Right renal pelvis (tissue), 4 donors: ENCODE results near the gene TMEM117. TPM values are rescaled to one million over a fixed set of nuclear protein-coding genes. Genes with fewer than 3 reads are reported as not detected.
A peak's percentile ranks its signal among the peaks of the same experiment; 100 is the strongest.

Experiments used
- DNase-seq, 4 donors: peaks; one replicate each; pipeline ENCODE4 v3.0.0-alpha.2; 2013; ENCODE audit warnings: low read depth in 4 of 4, low spot score in 3 of 4, missing footprints in 1 of 4
- polyA plus RNA-seq, 4 donors: library from polyadenylated mRNA; unstranded; fragments of 120-200 nt; gene quantifications; one replicate each; pipeline ENCODE4 v1.2.1, GENCODE V29; 2013; ENCODE audit not compliant: insufficient read length in 4 of 4

TMEM117 gene
- polyA plus RNA-seq, 4 donors, result 12.1 to 16.4 (median 15.2) TPM

DNA sequence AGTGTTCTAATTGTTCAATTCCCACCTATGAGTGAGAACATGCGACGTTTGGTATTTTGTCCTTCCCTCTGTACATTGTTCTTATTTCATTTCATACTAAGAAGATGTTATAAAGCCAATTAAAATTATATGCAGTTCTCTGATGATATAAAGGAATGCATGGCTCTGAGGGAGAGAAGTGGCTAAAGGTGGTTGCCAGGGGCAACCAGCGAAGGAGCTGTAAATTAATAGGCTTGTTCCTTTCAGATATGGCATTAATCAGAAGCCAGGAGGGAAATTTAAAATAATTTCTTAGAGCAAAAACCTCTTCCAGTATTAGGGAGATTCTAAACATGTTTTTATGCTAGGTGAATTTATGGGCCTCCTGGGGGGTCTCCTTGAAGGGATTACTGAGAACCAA is 227.8 kb downstream of the TMEM117 start:
- no peak for DNase-seq

DNA sequence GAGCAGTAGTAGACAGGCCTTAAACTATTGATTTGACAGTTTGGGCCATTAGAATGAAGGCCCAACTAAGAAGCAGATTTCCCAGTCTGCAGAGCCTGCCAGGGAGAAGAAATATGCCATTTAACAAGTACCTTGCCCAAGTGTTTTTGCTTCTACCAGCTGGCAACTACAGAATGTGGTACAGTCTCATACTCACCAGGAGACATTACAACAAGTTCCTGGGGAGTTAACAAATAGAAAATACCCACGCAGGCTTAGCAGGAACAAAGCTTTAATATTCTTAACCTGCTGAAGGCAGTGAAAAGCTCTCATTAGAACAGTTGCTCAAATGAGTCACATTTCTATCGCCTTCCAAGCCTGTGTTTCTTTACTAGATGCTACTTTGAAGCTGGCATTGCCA is 241.0 kb downstream of the TMEM117 start:
- no peak for DNase-seq

DNA sequence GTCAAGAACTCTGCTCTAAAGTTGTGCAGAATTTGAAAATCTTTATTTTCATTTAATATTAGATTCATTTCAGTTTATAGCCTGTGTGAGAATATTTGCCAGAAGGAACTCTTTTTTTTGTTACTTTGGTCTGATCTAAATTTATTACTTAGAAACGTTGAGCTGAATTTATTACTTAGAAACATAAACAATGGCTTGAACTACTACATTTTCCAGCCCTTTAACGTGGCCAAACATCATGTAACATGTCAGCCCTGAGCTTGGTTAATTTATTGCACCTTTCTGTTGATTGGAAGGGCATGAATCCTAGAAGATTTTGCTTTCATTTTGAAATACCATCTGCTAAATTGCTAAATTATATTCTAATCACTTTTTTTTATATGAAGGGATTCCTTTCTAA is 241.4 kb downstream of the TMEM117 start:
- DNase-seq, result peak in 2 of 4 donors; percentile 3 to 5

DNA sequence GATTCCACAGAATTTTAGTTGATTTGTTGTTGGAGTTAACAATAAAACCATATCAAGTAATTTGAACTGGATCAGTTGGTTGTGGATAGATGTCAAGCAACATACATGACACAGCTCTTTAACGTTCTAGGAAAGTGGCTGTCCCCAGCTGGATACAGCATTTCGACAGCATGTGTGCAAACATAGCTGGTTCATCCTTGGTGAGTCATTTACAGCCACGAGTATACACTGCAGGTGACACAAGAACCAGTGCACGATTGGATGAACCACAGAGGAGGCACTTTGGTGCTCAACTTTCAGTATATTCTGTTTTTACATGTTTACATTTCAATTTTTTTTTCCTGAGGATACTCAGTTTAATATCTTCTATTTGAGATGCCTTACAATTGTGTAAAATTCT is 242.4 kb downstream of the TMEM117 start:
- no peak for DNase-seq

DNA sequence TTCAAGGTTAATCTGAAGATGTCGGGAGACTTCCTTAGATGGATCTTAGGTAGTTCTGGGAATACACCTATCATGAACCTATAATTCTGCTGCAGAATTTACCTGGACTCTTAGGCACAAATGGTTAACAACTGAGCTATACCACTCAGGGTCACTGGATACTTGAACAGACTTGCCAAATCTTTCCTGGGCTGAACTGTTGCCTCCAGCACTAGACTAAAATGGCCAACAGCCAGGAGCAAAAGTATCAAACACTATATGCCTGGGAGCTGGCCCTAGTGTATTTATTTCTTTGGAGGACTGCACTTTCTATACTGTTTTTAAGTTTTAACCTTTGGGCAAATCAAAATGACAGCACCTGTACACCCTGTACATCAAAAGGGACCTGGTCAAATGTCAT is 252.8 kb downstream of the TMEM117 start:
- DNase-seq, result no peak

DNA sequence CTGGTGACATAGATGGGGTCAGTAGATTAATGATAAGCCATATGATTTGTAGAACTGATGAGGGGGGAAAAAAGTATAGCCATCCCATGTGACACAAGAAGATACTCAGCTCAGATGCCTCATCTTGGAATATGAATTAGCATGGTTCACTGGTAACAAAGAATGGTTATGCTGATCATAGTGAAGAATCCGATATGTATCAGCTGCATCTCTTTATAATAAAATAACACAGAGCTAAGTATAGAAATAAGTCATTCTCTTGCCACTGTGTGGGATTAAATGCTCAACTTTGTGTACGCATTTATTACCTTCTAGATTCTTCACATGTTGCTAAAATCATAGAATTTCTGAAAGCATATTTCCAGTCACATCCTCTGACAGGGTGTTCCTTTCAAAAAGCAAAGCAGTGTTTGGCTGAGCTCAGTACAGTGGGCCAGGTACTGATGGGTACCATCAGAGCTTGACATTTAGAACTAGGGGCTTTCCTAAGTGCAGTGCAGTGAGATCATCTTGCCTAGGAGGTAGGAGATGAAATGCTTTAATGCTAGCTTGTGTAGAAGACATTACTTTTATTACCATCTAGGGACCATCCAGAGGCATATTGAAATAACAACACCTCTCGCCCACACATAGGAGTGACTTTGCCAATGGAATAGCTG is 256.2 kb downstream of the TMEM117 start:
- no peak for DNase-seq

DNA sequence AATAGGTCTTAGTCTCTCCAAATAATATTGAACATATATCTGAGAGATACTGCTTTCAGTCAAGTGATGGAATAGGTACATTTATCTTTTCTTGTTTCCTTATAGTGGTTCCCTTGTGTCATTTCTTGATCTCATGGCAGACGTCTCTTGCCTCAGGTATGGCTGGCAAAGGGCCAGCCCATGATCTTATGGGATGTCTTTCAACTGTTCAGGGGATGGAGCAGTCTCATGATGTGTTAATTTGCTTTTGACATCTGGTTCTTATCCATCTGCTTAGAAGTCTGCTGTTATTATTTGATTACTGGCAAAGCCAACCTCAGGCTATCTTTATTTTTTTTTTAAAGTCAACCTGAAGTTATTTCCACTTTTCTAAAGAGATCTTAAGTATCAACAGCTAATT is 262.9 kb downstream of the TMEM117 start:
- no peak for DNase-seq

DNA sequence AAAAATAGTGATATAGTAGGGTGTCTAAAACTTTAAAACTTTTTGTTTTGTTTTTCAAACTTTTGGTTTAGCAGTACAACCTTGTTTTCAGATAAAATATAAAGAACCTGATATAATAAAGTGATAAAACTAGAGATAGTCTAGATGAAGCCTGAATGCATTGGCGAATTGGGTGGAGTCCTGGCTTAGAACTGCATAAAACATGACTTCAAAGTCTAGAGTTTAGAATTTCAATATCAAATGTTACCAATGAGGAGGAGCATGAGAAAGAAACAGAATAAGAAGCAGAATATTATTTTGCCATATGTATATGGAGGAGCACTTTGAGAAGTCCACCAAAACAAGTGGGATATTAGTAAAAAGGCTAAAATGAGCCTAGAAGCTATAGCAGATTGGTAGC is 263.6 kb downstream of the TMEM117 start:
- no peak for DNase-seq

DNA sequence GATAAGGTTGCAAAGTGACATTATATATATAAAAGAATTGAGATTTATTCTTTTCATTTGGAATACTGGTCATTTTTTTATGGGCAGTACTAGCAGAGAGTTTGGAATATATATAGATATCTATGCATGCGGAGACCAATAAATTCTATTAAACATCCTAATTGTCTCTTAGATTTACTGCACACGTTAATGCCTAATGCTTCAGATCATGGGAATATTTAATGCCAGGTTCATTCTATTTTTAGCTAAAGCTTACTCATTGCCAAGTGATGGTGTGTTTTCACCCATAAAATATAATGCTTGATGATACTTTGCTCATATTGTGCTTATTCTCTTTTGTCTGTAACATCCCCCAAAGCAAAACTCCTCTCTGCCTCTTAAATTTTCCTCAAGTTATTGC is 264.4 kb downstream of the TMEM117 start:
- no peak for DNase-seq

DNA sequence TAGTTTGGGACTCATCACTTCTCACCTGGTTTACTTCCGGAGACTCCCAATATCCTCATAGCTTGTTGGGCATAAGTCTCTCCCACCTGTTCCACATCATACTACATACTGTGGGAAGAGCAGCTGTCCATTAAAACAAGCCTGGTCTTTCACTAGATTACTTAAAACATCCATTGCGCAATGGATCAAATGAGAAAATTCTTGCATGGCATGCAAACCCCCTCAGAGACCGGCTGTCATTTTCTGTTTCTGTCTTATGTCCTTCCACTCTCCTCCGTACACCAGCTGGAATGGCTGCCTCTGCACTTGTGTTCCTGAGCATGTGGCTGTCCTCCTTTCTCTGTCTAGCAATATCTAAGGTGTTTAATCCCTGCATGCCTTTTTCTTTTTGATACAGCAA is 265.6 kb downstream of the TMEM117 start:
- DNase-seq, result no peak

DNA sequence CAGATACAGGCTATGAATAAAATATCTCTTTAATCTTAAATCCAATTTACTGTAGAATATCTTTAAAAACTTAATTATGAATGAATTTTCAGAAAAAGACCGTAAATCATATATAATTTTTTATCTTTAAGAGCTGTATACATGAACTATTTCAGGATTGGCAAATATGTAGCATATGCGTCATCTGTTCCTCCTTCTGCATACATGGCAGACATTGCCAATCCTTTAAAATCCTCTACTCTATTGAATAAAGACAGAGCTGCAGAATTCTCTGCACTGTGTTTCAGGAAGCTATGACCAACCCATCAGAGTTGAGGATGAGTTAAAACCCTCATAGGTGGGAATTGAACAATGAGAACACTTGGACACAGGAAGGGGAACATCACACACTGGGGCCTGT is 279.0 kb downstream of the TMEM117 start:
- DNase-seq, result no peak

DNA sequence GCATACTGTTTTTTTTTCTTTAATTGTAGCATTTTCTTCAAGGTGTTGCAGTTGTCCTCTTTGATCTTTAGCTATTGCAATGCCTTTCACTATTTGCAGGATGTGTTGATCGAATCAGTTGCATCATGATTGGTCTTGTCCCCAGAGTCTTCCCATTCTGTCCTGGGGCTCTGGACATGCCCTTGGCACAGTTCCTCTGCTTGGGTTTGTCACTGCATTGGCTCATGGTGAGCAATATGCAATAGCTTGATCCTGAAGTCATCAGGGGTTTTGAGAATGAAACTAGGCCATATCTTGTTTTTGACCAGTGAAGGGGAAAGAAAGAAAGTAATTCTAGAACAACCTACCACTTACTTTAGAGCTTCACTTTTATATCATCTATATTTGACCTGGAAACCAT is 281.5 kb downstream of the TMEM117 start:
- DNase-seq, result no peak

DNA sequence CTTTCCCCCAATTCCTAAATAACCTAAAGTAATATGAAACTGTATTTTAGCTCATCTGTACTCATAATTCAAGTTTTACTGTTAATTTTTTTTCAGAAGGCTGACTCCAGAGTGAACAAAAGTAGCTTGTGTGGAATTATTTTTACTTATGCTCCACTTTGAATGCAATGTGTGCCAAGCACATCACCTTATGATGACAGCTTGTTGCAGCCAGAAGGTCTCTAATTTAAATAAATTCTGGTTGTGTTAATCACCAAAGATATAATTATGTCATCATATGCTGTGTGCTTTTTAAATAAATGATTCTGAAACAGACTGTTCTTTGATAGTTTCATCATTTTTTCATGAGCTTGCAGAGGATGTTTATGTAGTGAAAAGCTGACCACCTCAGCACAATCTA is 283.1 kb downstream of the TMEM117 start:
- DNase-seq, result no peak

DNA sequence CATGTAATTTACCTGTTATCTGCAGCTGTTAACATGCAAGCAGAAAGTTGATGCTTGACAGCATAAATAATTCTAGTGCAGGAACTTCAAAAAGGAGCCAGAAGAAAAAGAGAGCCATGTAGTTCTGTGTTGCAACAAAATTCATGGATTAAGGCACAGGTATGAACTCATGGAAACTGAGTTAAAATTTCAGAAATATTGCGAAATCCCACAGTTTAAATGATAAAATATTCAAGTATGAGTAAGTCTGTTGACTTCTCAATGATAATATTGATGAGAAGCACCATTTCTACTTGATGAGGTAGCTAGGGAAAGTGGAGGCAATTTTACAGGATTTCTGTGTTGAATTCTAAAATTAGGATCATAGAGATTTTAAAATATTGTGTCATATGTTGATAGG is 290.9 kb downstream of the TMEM117 start:
- no peak for DNase-seq

DNA sequence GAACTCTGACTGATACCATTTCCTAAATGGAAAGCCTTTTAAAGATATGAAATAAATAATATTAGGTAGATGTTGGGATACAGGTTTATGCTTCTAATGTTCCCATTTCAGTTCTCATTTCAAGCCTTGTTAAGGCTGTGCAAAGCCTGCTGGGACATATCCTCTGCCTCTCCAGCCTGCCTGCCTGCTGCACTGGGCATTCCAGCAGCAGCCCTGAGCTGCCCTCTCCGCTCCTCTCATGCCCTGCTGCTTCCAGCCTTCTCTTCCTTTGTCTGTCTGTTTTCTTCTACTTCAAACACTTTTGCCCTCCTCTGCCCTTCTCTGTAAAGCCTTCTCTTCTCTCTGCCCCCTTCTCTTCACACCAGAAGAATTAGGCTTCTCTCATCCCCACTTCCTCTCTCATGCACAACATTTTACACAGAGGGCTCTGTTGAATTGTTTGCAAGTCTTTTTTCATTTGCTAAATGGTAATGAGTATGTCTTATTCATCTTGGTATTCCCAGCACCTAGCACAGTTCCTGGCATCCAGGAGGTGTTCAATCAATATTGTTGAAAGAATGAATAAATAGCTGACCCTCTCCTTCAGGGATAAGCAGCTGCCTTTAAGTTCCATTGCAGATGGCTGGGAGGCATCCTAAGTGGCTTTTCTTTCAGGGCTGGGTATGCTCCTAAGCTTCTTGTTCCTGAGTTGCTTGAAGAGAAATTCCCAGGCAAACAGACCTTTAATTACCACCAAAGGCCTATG is 292.3 kb downstream of the TMEM117 start:
- DNase-seq, result no peak

DNA sequence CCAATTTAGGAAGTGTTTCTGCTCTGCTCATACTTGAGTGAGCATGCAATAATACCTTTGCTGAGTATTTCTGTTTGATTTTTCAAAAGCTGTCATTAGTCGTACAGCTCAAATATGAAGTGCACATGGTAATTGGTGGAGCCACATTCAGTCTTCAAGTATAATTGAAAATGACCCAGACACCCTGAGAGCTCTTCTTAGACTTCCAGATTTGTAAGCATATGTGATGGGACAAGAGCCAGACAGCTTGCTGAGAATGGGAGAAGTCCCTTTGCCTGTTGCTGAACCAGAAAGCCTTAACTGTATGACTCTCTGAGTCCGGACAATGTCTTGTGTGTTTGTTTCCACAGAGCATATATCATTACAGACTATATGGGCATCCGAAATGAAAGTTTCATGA is 307.3 kb downstream of the TMEM117 start:
- DNase-seq, result no peak

DNA sequence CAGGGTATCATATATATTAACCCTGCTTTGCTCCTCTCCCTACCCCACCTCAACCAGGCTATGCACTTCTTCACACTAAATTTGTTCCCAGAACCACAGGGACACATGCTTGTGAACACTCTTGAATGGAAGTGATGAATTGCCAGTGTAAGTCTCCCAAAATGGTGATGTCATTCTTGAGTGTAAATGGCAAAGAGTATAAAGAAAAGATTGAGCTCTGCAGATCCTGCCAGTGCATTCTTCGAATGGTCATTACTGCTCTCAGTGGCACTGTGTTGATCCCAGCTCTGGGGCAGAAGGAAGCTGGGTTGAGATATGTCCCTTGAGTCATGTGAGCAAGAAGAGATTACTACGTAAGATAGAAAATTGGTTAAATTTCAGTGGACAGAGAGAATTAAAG is 313.1 kb downstream of the TMEM117 start:
- no peak for DNase-seq

DNA sequence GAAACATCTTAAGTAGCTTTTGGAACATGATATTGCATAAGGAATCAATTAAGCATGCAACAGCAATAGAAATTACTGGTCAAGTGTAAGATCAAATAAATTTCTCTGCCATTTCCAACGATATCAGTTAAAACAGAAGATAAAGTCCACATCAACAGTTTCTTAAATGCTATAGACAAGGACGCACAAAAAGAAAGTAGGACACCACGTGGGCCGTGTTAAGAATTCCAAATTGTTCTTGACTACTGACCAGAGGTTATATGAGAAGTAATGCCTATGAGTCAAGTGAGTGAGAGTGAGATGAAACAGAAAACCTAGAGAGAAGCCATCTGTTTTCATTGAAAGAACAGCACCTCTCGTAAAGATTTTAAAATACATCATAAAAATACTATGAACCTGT is 318.2 kb downstream of the TMEM117 start:
- no peak for DNase-seq

DNA sequence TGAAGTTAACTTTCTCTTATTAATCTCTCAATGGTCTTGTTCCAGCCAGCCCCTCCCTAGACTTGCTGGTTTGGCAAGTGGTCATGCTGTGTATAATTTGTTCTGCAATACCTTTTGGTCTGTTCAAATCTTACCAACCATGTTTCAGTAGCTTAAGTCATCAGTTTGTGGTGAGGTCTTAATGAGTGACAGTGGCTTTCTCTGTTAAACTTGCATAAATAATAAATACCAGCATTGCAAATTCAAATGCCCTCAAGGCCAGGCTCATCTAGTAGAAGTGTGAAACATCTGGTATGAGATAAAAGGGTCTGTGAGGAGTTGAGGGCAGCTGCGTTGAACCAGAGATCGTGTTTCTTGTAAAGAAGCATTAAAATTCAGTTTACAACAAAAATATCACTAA is 319.5 kb downstream of the TMEM117 start:
- no peak for DNase-seq

DNA sequence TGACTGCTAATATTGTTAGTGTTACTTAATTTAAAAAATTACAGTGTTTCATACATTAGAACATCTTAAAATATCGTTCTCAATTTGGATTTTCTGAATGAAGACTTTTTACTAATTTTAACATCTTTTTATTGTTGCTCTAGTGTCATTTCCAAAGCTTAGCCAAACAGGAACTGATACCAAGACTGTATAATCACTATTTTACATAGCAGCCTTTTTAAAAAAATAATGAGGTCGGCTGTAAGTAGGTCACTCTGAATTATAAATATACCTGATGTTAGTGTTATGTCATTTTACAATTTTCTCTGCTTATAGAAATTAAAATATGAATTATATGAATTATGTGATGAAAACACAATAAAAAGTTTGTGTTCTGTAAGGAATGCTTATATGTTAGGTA is 321.5 kb downstream of the TMEM117 start:
- no peak for DNase-seq

DNA sequence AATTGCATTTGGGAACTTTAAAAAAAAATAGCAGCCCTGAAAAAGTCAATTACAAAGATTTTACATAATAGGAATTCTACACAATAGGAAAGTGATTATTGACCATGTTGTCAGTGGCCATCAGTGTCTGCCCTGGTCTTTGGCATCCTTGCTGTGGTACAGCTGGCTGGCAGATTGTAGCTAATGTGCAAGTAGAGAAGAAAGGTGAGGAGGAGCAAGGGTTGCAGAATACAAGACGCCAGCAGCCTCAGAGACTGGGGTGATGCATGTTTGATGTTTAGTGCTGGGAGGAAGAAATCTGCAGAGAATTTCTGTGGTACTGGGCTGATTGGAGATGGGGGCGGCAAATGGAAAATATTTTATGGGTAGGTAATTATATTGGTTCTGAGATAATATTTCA is 322.9 kb downstream of the TMEM117 start:
- no peak for DNase-seq

DNA sequence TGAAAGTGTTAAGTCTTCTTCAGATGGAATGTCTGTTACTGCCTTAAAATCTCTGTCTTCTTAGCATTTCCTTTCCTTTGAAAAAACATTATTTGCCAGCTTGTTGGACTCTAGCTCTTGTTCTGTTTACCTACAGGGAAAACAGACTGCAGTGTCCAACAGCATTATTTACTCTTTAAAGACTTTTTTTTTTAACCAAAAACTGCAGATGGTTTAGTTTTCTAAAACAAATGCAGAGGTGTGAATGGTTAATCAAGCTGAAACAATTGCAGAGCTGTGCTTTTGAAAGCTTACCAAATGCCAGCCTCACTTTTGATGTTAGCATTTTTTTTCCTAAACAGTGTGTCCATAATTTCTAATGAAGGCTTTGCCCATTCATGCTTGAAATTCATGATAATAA is 323.3 kb downstream of the TMEM117 start:
- DNase-seq, result no peak

DNA sequence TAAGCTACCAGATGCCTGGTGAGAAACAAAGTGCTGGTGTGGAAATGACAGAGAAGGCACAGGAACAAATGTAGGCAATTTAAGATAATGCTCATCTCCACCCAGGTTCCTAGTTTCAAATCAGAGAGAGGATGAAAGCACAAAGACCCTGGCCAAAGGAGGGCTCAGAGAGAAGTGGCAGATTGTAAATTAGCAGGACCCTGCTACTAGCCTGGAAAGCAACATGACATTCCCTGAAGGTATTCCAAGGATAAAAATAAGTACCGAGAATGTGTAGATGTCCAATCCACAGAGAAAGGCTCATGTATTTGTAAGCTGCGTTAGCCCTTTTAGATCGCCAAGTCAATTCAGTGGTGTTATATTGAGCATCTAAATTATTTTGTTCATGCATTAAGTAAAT is 324.0 kb downstream of the TMEM117 start:
- DNase-seq, result no peak
